A673 (cell line): Measurements from ENCODE around the gene TSPAN5.

Experiments
- CTCF ChIP-seq: fragments of 300-800, 200-600 bp; sonication (generic); conservative IDR thresholded peaks from 2 replicates; pipeline ENCODE4 v1.5.1; 2017; ENCODE audit warnings: low read depth, mild to moderate bottlenecking, antibody characterized with exemption, low read length, moderate library complexity, mixed read lengths
- EZH2 ChIP-seq: fragments of 200-600 bp; sonication (generic); IDR thresholded peaks from 2 replicates; pipeline ENCODE4 v1.6.1; 2017; ENCODE audit warnings: borderline replicate concordance, low read depth, mild to moderate bottlenecking, mixed read lengths, antibody characterized with exemption, low read length; ENCODE audit not compliant: poor library complexity, severe bottlenecking

GRCh38 chr4:98611677-98612317 is 46.6 kb downstream of the TSPAN5 start:
- TF ChIP-seq CTCF (no peak), EZH2 (no peak)
